ENCODE measurements around the gene MADD.

GRCh38 chr11:47276923-47277322 is 7.0 kb downstream of the MADD start:
- TF ChIP-seq REST (IDR thresholded peaks at IDR 0.05; ENCODE audit: insufficient replicate concordance, low read depth) (no peak), CTCF (IDR thresholded peaks at IDR 0.05; ENCODE audit: insufficient read depth, low read length) (no peak)
